AG09309 (cell line): ENCODE measurements around the gene OBSCN.

Experiments
- DNase-seq: peaks from one replicate; pipeline ENCODE4 v3.0.0-alpha.2; 2010; ENCODE audit warnings: low read depth
- H3K4me3 ChIP-seq: 2 replicates; pipeline ENCODE4 v1.5.1; 2011; ENCODE audit warnings: mild to moderate bottlenecking, low read depth, low read length, moderate library complexity; ENCODE audit not compliant: control insufficient read depth
- CTCF ChIP-seq: IDR thresholded peaks from 2 replicates; pipeline ENCODE4 v1.5.1; 2011; ENCODE audit warnings: mild to moderate bottlenecking, low read depth, low read length, inconsistent platforms; ENCODE audit not compliant: insufficient read depth, control insufficient read depth; ENCODE audit errors: missing control alignments

OBSCN gene

GRCh38 chr1:228286505-228287417 is 78.9 kb downstream of the OBSCN start:
- TF ChIP-seq CTCF = no peak
- DNase-seq = no peak
- H3K4me3 ChIP-seq = no peak overlapping the region

GRCh38 chr1:228287541-228288425 is 79.9 kb downstream of the OBSCN start:
- no peak overlapping the region for H3K4me3 ChIP-seq
- DNase-seq = no peak
- no peak for TF ChIP-seq CTCF

GRCh38 chr1:228288536-228289238 is 80.8 kb downstream of the OBSCN start:
- TF ChIP-seq CTCF = no peak
- DNase-seq = no peak
- H3K4me3 ChIP-seq = no peak overlapping the region

GRCh38 chr1:228289239-228289849 is 81.5 kb downstream of the OBSCN start:
- no peak for TF ChIP-seq CTCF
- H3K4me3 ChIP-seq = no peak overlapping the region
- no peak for DNase-seq

- DNase-seq = no peak
- no peak for TF ChIP-seq CTCF
- no peak overlapping the region for H3K4me3 ChIP-seq
Observed at GRCh38 chr1:228289996-228290881, 82.4 kb downstream of the OBSCN start.
